Spleen (tissue), 11 donors: ENCODE data around the gene TXNL4A. TPM values are rescaled to one million over a fixed set of nuclear protein-coding genes. Genes with fewer than 3 reads are reported as not detected.

Source experiments
- DNase-seq: peaks from one replicate; pipeline ENCODE4 v3.0.0-alpha.2; 2020
- H3K27ac ChIP-seq, 8 donors: fragments of 200-600 bp; sonication (generic) in 7 of 8; 1 replicate in 4 of 8; 2 replicates in 4 of 8; pipeline versions ENCODE4 v1.5.0 to v1.8.0; 2016 to 2021; ENCODE audit warnings: inconsistent platforms in 4 of 8, mild to moderate bottlenecking in 4 of 8, moderate library complexity in 1 of 8
- H3K27me3 ChIP-seq, 7 donors: fragments of 200-600 bp; sonication (generic) in 6 of 7; replicated peaks in 1 of 7; 1 replicate in 4 of 7; 2 replicates in 3 of 7; pipeline versions ENCODE4 v1.5.0 to v1.8.0; 2016 to 2021; ENCODE audit warnings: inconsistent platforms in 3 of 7, mild to moderate bottlenecking in 1 of 7
- H3K36me3 ChIP-seq, 6 donors: fragments of 200-600 bp; sonication (generic) in 5 of 6; 1 replicate in 4 of 6; 2 replicates in 2 of 6; pipeline versions ENCODE4 v1.5.0 to v1.8.0; 2016 to 2021; ENCODE audit warnings: inconsistent platforms in 2 of 6
- H3K4me1 ChIP-seq, 6 donors: fragments of 200-600 bp; sonication (generic) in 5 of 6; 1 replicate in 3 of 6; 2 replicates in 3 of 6; pipeline versions ENCODE4 v1.5.0 to v1.8.0; 2016 to 2021; ENCODE audit warnings: inconsistent platforms in 3 of 6
- H3K4me3 ChIP-seq, 8 donors: fragments of 200-600 bp; sonication (generic) in 7 of 8; 1 replicate in 4 of 8; 2 replicates in 4 of 8; pipeline versions ENCODE4 v1.5.0 to v1.8.0; 2016 to 2021; ENCODE audit warnings: inconsistent platforms in 4 of 8, mild to moderate bottlenecking in 4 of 8, moderate library complexity in 2 of 8
- H3K9me3 ChIP-seq, 8 donors: fragments of 200-600 bp; sonication (generic) in 7 of 8; 1 replicate in 4 of 8; 2 replicates in 4 of 8; pipeline versions ENCODE4 v1.5.0 to v1.8.0; 2016 to 2021; ENCODE audit warnings: inconsistent platforms in 4 of 8
- CTCF ChIP-seq, 11 experiments: fragments of 200-600 bp in 7 of 11; fragments of 450-650 bp in 4 of 11; sonication (generic) in 4 of 11; IDR thresholded peaks in 8 of 11; conservative IDR thresholded peaks in 3 of 11; 1 replicate in 7 of 11; 2 replicates in 4 of 11; pipeline versions ENCODE4 v1.4.0 to v1.8.0; 2016 to 2021; ENCODE audit warnings: antibody characterized with exemption in 11 of 11, inconsistent platforms in 4 of 11, mild to moderate bottlenecking in 1 of 11
- POLR2A ChIP-seq, 3 donors: fragments of 450-650 bp; IDR thresholded peaks; one replicate each; pipeline ENCODE4 v1.5.1; 2017; ENCODE audit warnings: antibody characterized with exemption in 3 of 3, mild to moderate bottlenecking in 1 of 3
- POLR2AphosphoS5 ChIP-seq, 3 donors: sonication (generic); formaldehyde crosslinking; IDR thresholded peaks; one replicate each; pipeline ENCODE4 v1.5.1; 2017; ENCODE audit warnings: antibody characterized with exemption in 3 of 3
- WGBS, 5 donors: extraction: QIAGEN DNeasy Blood & Tissue Kit in 3 of 5; methylation state at CpG; one replicate each; pipeline versions ENCODE4 v1.1.5 to v1.1.7; 2013 to 2018; 5-methylcytosine and 5-hydroxymethylcytosine counted together
- intact Hi-C: fragments of 100-400 bp; cut with DNase I; formaldehyde crosslinking; loops from one replicate; pipeline ENCODE4 v1.15.0; 2023; ENCODE audit warnings: low total_unique reads
- polyA plus RNA-seq, 3 donors: library from polyadenylated mRNA; stranded (reverse); fragments of 200-250 nt; gene quantifications; one replicate each; pipeline ENCODE4 v1.2.1, GENCODE V29; 2013
- total RNA-seq, 7 donors: library from RNA; depleted of rRNA in 3 of 7; stranded (reverse); fragments of >200 nt in 3 of 7; fragmentation: NEBNext Ultra II Directional in 4 of 7; extraction: Animal tissue kit (Norgen Biotek cat#: 25700) in 4 of 7; gene quantifications; one replicate each; pipeline versions ENCODE4 v1.1.0 to v1.2.1, GENCODE V29; 2016 to 2021
- donor health status: healthy with polysubstance abuse.
- donor health status: DM: no; HTN: no; CAD: no; lungs with moderate emphysema.
- donor health status: DM: no; HTN: no; CAD: no.
- donor health status: Bipolar disorder and iron deficiency.
- donor health status: healthy.
- donor health status: DM: no; HTN: no; CAD: no.
- donor health status: DM: yes; HTN: yes; CAD: no.

The TXNL4A gene
- total and polyA plus RNA-seq, 10 donors, result 20.7 to 98.5 (median 69.3) TPM

GRCh38 chr18:79948719-79949411 is 39.5 kb downstream of the TXNL4A start:
- Histone ChIP-seq H3K27ac (peak overlapping the region in 7 of 8 donors; percentile 15 to 94 (median 89)), H3K4me1 (peaks cover 22 to 77% (median 63%) of the 10 kb centered on the region in 6 donors), H3K36me3 (peaks cover 0 to 41% (median 0%) of the 10 kb centered on the region in 6 donors), H3K27me3 (peaks cover 0 to 6% (median 0%) of the 10 kb centered on the region in 7 donors), H3K4me3 (peak overlapping the region in 4 of 8 donors; percentile 77 to 96 (median 92)), H3K9me3 (no peaks in the 10 kb centered on the region)
- intact Hi-C loops, result loop anchor here (10.0 kb wide), 1 partner anchor 264 kb away; no protein-coding TSS in a partner anchor
- 89 to 92% (median 92%) methylated on average over 23 of the region's 23 CpGs for WGBS, 5 donors
- TF ChIP-seq POLR2AphosphoS5 (IDR thresholded peaks at IDR 0.05) (no peak), CTCF (IDR thresholded peaks at IDR 0.05 in 8 of 11, conservative IDR thresholded peaks at IDR 0.05 in 3 of 11) (no peak), POLR2A (IDR thresholded peaks at IDR 0.05) (no peak)
- peak; percentile 74 for DNase-seq

DNA sequence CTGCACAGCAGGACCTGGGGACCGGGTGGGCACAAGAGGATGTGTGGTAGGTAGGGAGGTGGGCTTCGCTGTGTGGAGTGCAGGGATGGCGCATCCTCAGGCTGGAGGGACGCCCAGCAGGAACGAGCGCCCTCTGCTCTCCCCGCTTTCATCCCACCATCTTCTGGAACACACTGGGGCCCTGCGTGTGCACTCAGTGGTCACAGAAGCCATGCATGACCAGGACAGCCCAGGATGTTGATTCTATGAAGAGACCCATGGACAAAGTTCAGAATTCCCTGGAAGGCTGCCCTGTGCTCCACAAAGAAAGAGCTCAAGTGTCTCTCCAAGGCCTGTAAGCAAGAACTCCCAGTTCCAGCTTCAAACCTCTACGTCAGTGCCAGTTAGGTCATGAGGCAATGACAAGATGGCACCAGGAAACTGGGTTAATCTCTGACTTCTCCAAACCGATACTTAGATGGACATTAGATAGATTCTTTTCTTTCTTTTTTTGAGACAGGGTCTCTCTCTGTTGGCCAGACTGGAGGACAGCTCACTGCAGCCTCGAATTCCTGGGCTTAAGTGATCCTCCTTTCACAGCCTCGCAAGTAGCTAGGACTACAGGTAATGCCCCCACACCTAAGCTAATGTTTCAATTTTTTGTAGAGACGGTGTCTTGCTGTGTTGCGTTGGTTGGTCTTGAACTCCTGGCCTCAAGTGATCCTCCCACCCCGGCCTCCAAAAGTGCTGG is 40.3 kb downstream of the TXNL4A start:
- H3K27me3 ChIP-seq, result peaks cover 0 to 6% (median 0%) of the 10 kb centered on the region in 7 donors
- peaks cover 22 to 85% (median 65%) of the 10 kb centered on the region in 6 donors for H3K4me1 ChIP-seq
- no peaks in the 10 kb centered on the region for H3K9me3 ChIP-seq
- peak; percentile 56 for DNase-seq
- H3K36me3 ChIP-seq, result peaks cover 0 to 49% (median 3%) of the 10 kb centered on the region in 6 donors
- intact Hi-C loops, result loop anchor here (10.0 kb wide), 1 partner anchor 263 kb away; no protein-coding TSS in a partner anchor
- 84 to 94% (median 87%) methylated on average over 15 of the region's 15 CpGs for WGBS, 5 donors
- H3K4me3 ChIP-seq, result no peak overlapping the region
- H3K27ac ChIP-seq, result no peak overlapping the region
- TF ChIP-seq POLR2A (IDR thresholded peaks at IDR 0.05) (no peak), POLR2AphosphoS5 (IDR thresholded peaks at IDR 0.05) (peak in 1 of 3 donors; percentile 45), CTCF (IDR thresholded peaks at IDR 0.05 in 8 of 11, conservative IDR thresholded peaks at IDR 0.05 in 3 of 11) (no peak)

- H3K36me3 ChIP-seq, result peaks cover 0 to 58% (median 12%) of the 10 kb centered on the region in 6 donors
- intact Hi-C loops, result loop anchor here (10.0 kb wide), 1 partner anchor 262 kb away; no protein-coding TSS in a partner anchor
- TF ChIP-seq POLR2AphosphoS5 (IDR thresholded peaks at IDR 0.05), result no peak
- no peak for TF ChIP-seq CTCF (IDR thresholded peaks at IDR 0.05 in 8 of 11, conservative IDR thresholded peaks at IDR 0.05 in 3 of 11)
- no peak for TF ChIP-seq POLR2A (IDR thresholded peaks at IDR 0.05)
- no peaks in the 10 kb centered on the region for H3K9me3 ChIP-seq
- WGBS, 5 donors, result 91 to 97% (median 95%) methylated on average over 14 of the region's 14 CpGs
- H3K4me3 ChIP-seq, result no peak overlapping the region
- no peak overlapping the region for H3K27ac ChIP-seq
- H3K27me3 ChIP-seq, result peaks cover 0 to 4% (median 0%) of the 10 kb centered on the region in 7 donors
- peak; percentile 73 for DNase-seq
- peaks cover 22 to 92% (median 64%) of the 10 kb centered on the region in 6 donors for H3K4me1 ChIP-seq
Measured at GRCh38 chr18:79947054-79947755, 41.2 kb downstream of the TXNL4A start.
